Muscle of arm (tissue), 14 donors: ENCODE measurements around the gene GJB4. TPM values are rescaled to one million over a fixed set of nuclear protein-coding genes. Genes with fewer than 3 reads are reported as not detected.
"Not testable (repeated sequence)": the region's sequence is repeated elsewhere in the genome, so short reads cannot be mapped to it uniquely, and the experiment has no call there.

ENCODE experiments used
- DNase-seq: peaks from one replicate; pipeline ENCODE4 v3.0.0-alpha.2; 2013
- long read RNA-seq, 11 donors: transcript quantifications; one replicate each; lab custom pipeline, GENCODE V29; 2026
- polyA plus RNA-seq, 12 donors: library from polyadenylated mRNA; unstranded; fragments of 120-200 nt; gene quantifications; one replicate each; pipeline ENCODE4 v1.2.1, GENCODE V29; 2013; ENCODE audit not compliant: insufficient read length in 12 of 12

The GJB4 gene
- under 1 TPM in 5 of 12 donors, not detected in 7; 0.05 to 0.77 (median 0.19) TPM for polyA plus RNA-seq
- long read RNA-seq, donor 1, partial matches to known transcripts: 0 of 2 reads
- long read RNA-seq, donor 1, other reads (novel, unspliced or antisense): 0 of 2 reads
- long read RNA-seq, donor 2: 0 reads
- long read RNA-seq, donor 3: 0 reads
- long read RNA-seq, donor 4: 0 reads
- long read RNA-seq, donor 5: 0 reads
- long read RNA-seq, donor 6: 0 reads
- long read RNA-seq, donor 7: 0 reads
- long read RNA-seq, donor 8: 0 reads
- long read RNA-seq, donor 9: 0 reads
- long read RNA-seq, donor 10: 0 reads
- long read RNA-seq, donor 11: 0 reads

DNA sequence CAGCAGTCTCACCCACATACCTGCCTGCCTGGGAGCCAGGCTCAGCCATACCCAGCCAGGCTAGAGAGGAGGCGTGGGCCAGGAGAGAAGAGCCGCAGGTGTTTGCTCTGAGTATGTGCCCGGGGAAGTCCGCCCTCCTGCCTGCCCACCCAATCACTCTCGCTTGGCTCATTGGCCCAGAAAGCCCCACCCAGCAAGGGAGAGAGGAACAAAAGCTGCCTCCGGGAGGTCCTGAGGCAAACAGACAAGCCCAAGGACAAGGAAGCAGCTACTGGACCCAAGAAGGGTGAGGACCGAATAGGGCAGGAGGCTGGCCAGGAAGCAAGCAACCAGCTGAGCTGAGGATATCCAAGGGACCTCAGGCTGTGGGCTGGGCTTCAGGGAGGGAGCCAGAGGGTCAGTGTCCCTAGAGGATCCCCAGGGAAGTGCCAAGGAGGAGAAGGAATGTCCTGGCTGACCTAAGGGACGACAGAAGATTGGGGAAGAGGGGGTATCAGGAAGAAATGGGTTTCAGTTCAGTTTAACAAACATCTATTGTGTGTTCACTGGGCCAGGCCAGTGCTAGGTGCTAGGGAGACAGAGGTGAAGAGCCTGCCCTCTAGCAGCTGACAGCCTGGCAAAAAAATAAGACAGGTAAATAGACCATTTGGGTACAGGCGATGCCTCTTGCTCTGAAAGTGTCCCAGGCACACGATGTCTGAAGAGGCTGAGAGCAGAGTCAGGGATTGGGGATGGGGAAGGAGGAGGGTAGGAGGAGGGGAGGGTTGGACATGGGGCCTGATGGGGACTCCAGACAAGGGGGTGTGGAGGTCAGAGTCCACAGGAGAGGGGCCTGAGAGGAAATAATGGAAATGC is at the start of gene GJB4:
Gene GJB4, plus strand, starts transcription at position 238 of the 855 bp plus-strand sequence. CDS start 1,515 bp downstream, outside the sequence.
- DNase-seq: no peak

GRCh38 chr1:34710812-34711211 is 48.7 kb upstream of the GJB4 start:
- DNase-seq: no peak

- no peak for DNase-seq
Observed at GRCh38 chr1:34711485-34711884, 48.1 kb upstream of the GJB4 start.

DNA sequence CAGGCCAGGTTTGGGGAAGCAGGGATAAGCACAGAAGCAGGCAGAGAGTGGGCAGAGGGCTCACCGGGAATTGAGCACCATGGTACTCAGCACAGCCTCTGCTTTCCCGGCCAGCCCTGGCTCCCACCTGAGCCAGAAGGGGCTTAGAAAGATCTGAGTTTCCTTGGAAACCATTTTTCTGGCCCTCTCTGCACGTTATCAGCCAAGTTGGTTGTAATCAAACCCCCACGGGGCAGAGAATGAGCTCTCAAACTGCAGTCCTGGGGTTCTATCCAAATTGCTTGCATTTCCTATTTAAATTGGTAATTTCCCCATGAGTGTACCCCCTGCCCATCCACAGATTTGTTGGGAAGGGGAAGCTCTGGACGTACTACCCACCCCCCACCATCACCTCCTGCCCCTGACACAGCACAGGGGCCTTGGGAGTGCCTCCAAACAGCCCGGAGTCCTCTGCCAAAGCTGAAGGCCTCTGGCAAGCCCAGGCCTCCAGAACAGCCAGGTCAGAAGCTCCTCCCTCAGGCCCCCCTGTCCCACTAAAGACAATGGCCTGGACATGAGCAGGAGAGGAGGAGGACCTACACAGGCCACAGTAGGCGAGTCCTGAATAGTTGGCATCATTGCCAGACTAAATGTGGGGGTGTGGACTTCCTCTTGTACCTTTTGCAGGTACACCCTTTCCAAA is 47.4 kb upstream of the GJB4 start:
- DNase-seq: peak; percentile 35

DNA sequence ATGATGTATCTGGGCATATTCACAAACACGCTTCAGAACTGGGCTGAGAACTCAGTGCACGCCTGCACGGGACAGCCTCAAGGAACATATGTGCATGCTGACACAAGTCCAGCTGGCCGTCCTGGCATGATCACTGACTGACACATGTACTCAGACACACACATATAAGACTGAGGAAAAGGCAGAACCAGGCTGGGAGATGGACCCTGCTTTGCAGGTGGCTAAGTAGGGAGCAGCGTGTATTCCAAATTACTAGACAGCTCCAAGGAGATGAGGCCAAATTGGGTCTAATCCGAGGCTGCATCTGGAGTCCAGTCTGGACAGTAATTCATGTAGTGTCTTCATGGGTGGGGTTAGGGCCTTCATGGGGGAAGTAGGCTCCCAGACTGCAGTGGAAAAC is 46.1 kb upstream of the GJB4 start:
- peak; percentile 80 for DNase-seq

GRCh38 chr1:34714386-34714785 is 45.2 kb upstream of the GJB4 start:
- DNase-seq: no peak

GRCh38 chr1:34715139-34715538 is 44.4 kb upstream of the GJB4 start:
- no peak for DNase-seq

- no peak for DNase-seq
Observed at GRCh38 chr1:34721241-34721640, 38.3 kb upstream of the GJB4 start.

DNA sequence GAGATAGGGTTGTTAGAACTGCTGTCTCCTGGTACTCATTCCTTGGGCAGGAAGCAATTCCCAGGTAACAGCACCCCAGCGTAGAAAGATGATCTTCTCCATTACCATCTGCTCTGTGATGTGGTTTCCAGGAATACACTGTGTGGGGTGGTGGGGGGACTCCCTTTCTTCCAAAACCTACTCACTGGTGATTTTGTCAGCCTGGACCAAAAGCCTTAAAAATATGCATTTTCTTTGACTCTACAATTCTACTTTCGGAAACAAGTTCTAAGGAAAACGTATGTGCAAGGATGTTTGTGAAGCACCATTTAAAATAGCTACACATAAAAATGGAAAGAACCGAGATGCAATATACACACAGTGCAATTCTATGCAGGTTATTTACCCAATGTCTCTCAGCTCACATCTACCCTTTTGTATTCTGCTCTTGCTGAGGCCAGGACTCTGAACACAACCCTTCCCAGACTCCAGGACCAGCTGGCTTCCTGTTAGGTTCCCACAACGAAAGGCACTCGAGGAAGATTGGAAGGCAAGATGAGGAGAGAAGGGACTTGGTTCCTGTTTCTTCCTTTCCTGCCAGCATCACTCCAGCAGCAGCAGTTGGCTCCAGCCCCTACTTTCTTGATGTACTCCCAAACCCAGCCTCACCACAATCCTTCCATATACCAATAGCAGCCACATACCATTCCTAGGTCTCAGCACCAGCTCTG is 37.7 kb upstream of the GJB4 start:
- DNase-seq: no peak

DNA sequence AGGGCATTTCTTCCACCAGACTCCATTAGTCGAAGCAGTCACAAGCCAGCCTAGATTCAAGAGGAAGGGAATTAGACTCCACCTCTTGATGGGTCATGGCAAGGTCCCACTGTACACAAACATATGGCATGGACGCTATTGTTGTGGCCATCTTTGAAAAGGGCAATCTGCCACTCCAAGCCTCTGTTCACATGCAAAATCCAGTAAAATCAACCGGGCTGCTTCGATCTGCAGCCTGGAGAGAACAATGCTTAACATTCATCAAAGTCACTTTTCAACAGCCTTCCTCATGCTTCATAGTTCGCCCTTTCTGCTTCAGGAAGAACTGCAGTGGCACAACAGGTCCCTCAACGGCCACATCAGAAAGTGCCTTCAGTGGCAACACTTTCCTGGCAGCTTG is 32.7 kb upstream of the GJB4 start:
- DNase-seq: no peak

GRCh38 chr1:34730485-34730884 is 29.1 kb upstream of the GJB4 start:
- DNase-seq: no peak

DNA sequence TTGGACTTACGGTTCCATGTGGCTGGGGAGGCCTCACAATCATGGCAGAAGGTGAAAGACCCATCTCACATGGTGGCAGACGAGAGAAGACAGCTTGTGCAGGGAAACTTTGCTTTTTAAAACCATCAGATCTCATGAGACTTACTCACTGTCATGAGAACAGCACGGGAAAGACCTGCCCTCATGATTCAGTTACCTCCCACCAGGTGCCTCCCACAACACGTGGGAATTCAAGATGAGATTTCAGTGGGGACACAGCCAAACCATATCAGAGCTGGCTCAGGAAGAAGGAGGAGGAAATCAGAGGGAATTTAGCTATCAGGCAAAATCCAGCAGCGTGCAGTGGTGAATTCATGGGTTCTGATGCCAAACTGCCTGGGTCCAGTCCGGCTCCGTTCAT is 26.7 kb upstream of the GJB4 start:
- not testable (repeated sequence) for DNase-seq

DNA sequence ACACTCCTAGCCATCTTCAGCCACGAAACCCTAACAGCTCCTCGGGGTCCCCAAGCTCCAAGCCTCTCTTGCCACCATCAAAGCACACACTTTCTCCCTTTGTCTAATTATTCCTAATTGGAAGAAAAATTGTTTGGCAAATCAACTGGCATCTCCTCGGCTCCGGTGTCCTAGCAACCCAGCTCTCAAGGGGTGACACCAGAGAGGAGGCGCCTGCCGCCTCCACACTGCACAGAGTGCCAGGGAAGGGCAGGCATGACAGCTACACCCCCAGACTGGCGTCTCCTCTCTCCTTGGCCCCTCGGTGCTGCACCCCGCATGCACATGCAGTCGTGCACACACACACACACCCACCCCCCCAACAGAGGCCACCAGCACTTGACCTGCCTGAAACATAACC is 22.8 kb upstream of the GJB4 start:
- DNase-seq: no peak

- not testable (repeated sequence) for DNase-seq
Observed at GRCh38 chr1:34737236-34737635, 22.3 kb upstream of the GJB4 start.

- no peak for DNase-seq
Observed at GRCh38 chr1:34739613-34740012, 19.9 kb upstream of the GJB4 start.

- peak; percentile 5 for DNase-seq
Observed at GRCh38 chr1:34740161-34740868, 19.2 kb upstream of the GJB4 start.

DNA sequence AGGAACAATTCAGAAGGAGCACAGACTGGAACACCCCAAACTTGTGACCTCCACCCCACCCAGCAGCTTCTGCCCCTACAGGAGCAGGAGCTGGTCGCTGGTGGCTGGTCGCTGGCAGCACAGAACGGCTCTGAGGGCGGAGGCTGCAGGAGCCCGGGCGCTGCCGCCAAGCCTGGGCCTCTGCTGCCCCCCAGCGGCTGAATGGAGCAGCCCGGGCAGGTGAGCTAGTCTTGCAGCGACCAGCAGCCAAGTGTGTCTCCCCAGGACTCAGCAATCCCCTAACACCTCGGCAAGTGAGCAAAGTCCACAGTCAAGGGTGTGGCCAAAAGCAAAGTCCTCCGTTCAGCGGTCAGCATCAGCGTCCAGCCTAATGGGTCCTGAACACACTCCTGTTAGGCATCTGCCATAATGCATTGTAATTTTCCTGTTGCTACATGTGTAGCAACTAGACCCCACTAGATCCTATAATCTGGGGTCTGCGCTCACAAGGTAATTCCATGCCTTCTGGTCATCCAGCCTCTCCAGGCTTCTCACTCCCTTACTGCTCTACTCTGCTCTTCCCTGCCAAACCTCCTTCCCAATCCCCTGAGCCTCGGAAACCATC is 16.8 kb upstream of the GJB4 start:
- DNase-seq: peak; percentile 59

- DNase-seq: no peak
Observed at GRCh38 chr1:34743775-34744174, 15.8 kb upstream of the GJB4 start.

DNA sequence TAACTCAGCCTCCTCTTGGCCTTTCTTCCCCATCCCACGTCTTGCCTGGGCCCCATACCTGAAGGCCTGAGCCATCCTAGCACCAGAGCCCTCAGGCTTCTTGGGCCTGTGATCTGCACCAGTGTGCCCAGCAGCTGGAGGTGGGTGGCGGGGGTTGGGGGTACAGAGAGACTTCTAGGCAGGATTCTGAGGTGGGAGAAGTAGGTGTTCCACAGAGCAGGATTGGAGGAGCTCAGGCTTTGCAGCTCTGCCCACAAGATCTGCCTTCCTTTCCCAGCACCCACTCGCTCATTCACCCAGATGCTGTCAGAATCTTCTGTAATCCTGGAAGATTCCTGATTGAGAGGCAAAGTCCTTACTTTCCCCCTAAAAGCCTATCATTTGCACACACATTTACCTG is 14.7 kb upstream of the GJB4 start:
- no peak for DNase-seq

DNA sequence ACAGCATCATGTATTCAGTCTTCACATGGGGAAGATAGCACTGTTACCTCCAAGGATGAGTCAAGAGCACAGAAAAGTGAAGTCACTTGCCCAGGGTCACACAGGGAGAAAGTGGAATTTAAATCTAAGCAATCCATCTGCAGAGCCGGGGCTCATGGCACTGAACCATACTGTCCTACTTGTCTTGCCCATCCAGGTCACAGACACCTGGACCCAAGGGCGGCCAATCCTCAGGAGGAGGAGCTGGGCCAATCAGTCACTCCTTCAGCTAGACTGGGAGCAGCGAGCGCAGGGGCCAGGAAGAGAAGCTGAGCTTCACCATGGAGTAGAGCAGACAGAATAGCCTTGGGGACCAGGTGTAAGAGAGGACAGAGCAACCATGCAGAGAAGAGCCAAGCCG is 13.9 kb upstream of the GJB4 start:
- no peak for DNase-seq

- DNase-seq: no peak
Observed at GRCh38 chr1:34746101-34746500, 13.4 kb upstream of the GJB4 start.
